NCI-H345 treated with DMSO at 0.1 percent for 48 hours (cell line): Measurements from ENCODE around the gene KRTAP5-9.
"Not testable (repeated sequence)": the region's sequence is repeated elsewhere in the genome, so short reads cannot be mapped to it uniquely, and the experiment has no call there.

ENCODE experiments used
- DNase-seq: peaks from one replicate; lab custom pipeline; 2025; ENCODE audit not compliant: unreplicated experiment; lab: John Stamatoyannopoulos, UW

The KRTAP5-9 gene

DNA sequence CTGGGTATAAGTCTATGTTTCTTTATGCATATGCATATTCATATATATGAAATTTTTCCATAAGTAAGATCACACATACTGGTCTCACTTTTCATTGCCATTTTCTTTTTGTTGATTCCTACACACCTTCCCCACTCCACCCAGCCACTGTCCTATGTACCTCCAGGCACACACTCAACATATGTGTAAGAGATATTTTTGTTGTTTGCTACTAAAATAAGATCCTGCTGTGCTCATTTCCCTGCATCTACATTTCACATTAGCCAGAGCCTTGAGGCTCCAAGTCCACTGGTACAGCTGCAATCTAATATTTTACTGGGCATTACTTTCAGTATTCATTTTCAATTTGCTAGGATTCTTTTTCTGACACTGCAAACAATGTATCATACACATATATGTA, 9.0 kb downstream of the KRTAP5-9 start:
- no peak for DNase-seq

DNA sequence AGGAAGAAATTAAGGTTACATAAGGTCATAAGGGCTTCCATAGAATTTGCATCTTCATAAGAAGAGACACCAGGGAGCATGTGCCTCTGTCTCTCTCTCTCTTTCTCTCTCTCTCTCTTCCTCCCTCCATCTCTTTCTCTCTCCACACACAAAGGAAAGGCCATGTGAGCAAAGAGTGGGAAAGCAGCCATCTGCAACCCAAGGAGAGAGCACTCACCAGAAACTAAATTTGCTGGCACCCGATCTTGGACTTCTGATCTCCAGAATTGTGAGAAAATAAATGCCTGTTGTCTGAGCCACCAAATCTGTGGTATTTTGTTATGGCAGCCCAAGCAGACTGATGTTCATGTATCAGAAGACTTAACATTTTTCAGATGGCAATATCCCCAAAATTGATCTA, 10.8 kb downstream of the KRTAP5-9 start:
- no peak for DNase-seq

DNA sequence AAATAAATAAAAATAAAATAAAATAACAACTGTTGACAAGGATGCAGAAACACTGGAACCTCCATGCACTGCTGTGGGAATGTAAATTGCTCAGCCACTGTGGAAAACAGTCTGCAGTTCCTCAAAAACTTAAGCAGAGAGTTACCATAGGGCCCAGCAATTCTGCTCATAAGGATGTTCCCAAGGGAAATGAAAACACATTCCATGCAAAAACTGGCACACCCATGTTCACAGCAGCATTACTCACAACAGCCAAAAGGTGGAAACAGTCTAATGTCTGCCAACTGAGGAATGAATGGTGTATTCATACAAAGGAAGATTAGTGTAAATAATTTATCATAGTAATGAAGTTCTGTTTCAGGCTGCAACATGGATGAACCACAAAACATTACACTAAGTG, 13.9 kb downstream of the KRTAP5-9 start:
- DNase-seq: no peak

DNA sequence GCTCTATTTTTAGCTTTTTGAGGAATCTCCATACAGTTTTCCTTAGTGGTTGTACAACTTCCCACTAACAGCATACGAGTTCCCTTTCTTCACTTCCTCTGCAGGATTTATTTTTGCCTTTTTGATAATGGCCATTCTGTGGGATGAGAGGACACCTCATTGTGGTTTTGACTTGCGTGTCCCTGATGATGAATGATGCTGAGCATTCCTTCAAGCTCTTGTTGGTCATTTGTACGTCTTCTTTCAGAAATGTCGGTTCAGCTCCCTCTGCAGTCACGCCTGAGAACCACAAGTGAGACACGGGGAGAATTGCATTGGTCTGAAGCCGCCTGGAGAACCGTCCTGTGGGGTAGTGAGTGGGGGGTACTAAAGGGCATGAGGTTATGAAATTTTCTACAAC, 15.2 kb downstream of the KRTAP5-9 start:
- no peak for DNase-seq

DNA sequence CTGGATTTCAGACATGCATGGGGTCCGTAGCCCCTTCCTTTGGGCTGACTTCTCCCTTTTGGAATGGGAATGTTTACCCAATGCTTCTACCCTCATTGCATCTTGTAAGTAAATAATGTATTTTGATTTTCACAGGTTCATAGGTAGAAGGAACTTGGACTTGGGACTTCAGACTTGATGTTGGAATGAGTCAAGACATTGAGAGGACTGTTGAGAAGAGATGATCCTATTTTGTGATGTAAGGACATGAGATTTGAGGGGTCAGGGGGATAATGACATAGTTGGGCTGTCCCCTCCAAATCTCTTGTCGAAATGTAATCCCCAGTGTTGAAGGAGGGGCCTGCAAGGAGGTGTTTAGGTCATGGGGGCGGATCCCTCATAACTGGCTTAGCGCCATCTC, 16.2 kb downstream of the KRTAP5-9 start:
- DNase-seq: no peak

DNA sequence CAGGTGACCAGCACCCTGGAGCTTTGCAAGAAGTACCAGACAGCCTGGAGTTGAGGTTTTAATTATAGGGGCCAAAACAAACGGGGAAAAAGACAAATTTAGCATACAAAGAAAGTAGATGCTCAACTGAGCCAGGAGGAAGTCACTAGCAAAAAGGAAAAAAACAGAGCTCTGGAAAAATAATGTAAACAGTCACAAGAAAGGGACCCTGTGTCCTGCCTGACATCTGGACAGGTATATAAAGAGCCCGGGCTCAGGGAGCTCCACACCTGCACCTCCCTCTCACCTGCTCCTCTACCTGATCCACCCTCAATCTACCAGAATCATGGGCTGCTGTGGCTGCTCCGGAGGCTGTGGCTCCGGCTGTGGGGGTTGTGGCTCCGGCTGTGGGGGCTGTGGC, 17.0 kb downstream of the KRTAP5-9 start, which contains the start of gene KRTAP5-10:
Gene KRTAP5-10, plus strand, starts transcription at position 301 of the 400 bp plus-strand sequence. Its CDS starts 25 bp downstream, at position 326.
- DNase-seq: no peak

DNA sequence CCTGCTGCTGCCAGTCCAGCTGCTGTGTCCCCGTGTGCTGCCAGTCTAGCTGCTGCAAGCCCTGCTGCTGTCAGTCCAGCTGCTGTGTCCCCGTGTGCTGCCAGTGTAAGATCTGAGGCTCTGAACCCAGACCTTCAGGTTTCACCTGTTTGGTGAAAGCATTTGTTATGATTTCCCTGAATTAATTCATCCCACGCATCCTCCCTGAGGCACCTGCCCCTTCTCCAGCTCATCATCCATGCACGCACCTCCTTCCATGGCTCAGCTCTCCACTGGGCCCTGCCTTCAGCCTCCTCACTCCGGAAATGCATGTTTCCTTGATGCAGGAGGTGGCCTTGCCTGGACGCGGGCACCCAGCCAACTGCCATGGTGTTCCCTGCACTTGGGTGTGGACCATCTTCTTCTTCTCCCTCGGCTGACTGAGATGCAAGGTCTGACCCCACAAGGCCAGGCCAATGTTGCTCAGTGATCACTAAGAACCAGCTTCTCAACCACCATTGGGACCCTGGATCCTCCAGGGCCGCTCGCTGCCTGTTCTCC, 17.9 kb downstream of the KRTAP5-9 start:
- no peak for DNase-seq

DNA sequence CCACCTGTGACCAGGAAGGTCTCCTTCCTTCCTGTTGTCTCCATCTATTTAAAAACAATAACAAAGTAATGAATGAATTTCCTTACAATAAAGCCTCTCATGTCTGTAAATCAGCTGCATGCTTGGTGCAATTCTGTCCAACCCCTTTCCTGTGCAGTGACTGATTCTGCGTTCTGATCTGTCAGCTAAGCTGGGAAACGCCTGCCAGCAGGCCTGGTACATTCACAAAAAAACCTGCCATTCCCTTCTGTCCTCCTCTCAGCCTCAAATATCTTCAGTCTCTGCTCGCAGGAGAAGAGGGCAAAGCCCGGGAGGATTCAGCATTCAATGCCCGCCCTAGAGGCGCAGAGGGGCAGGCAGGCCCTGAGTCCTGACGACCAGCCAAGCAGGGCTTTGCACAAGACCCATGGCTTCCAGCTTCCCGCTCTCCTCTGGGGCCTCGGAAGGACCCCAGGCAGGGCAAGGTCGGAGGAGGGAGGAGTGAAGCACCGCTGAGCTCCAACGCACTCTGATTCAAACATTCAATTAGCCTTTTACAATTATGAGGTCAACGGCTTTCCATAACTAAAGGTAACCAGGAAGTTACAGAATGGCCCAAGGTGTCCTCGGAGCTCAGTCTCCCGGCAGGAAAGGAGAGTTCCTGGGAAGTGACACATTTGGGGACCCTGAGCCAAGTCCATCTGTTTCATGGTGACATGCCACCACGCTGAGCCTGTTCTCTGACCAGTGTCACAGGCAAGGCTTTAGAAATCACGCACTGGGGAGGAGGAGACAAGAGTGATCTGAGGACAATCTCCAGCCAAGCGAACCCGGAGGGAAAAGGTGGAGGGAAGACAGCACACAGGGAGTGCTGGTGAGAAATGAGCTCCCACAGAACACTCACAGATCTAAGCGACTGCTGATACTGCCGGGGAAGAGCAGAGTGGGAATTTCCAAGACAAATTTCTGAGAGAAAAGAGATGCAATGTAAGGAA, 18.7 kb downstream of the KRTAP5-9 start:
- DNase-seq: not testable (repeated sequence)

DNA sequence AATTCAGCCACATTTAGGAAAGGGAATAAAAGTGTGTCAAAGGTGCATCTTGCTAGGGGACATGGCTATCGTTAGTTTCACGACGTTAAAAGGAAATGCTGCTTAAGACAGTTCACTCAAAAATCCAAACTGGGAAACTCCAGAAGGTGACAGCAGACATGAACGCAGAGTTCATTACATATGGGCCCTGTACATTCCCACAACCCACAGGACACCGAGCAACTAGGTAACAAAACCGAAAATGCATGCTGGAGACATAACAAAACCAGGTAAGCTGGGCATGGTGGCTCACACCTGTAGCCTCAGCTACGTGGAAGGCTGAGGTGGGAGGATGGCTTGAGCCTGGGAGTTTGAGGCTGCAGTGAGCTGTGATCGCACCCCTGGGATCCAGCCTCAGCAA, 19.4 kb downstream of the KRTAP5-9 start:
- DNase-seq: not testable (repeated sequence)

DNA sequence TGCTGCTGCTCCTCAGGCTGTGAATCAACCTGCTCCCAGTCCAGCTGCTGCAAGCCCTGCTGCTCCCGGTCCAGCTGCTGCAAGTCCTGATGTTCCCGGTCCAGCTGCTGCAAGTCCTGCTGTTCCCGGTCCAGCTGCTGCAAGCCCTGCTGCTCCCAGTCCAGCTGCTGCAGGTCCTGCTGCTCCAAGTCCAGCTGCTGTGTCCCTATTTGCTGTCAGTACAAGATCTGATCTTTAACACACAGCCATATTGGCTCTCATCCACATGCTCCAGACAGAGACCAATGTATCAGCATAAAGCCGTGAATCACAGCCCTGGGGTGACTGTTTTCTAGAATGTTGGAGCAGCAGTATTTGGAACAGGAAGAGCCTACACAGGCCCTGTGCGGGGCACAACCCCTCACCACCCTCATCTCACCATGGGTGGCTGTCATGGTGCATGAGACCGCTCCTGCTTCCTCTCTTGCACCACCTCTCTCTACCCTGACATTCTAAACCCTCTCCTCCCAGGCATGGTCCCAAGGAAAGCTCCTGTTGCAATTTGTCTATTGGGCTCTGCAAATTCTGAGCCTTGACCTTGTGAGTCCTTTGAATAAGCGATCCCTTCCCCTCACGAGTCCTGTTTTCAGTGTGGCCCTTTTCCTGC, 20.6 kb downstream of the KRTAP5-9 start:
- DNase-seq: no peak

DNA sequence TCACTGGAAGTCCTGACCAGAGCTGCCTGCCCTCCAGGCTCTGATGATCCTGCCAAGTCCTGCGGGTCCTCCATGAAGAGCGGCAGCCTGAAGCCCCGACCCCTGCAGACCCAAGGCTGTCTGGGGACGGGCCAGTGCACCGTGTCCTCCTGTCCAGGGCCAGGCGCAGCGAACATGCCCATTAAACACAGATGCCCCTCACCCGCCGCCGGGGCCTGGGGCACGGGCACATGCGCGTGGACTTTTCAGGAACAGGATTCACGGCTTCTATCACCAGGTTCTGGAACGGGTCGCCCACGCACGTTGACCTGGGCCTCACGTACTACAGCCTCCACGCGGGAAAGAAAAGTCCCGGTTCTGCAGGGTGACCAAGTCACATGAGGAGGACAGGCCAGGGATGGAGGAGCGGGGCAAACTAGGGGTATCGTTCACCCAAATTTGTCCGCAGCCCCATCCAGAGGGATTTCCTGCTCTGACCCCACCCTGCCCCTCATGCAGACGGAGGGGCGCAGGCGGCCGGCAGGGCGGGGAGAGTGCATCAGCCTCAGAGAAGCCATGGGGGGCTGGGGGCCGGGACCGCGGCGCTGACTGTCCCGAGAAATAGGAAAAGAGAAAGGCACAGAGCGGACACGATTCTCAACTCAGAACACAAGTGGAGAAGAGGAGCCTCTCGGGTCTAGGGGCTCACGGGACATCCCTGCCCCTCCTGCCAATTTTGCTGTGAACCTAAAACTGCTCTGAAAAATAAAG, 23.1 kb downstream of the KRTAP5-9 start:
- not testable (repeated sequence) for DNase-seq

DNA sequence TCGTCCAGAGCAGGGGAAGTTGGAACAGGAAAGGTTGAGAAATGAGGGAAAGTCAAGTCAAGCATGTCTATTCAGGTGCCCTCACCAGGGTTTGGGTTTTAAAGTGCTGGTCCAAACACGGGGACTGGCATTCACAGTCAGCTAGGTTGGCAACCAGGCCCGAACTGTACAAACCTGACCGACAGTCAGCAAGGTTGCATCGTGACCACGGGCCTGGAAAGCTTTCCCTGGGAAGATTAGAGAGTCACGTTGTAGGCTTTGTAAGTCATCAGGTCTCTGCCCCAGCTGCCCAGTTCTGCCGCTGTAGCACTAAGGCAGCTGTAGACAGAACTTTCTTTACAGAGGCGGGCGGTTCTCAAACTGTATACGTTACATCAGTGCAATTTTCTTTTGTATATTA, 24.6 kb downstream of the KRTAP5-9 start:
- no peak for DNase-seq

DNA sequence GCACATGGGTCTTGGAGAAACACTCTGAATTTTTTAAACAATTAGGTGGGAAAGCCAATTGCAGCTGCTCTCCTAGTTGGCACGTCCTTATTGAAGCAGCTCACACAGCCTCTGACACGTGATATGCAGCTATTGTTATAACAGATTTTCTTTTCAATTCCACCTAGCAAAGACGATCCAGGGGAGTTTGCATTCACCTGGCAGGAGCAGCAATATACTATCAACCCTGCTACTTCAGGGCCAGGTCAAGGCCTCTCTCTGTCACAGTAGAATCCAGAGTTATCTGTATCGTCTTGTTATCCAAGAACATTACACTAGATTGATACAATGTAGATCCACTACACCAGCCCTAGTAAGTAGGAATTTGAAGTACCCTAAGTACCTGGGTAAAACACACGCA, 26.2 kb downstream of the KRTAP5-9 start:
- peak; percentile 10 for DNase-seq

DNA sequence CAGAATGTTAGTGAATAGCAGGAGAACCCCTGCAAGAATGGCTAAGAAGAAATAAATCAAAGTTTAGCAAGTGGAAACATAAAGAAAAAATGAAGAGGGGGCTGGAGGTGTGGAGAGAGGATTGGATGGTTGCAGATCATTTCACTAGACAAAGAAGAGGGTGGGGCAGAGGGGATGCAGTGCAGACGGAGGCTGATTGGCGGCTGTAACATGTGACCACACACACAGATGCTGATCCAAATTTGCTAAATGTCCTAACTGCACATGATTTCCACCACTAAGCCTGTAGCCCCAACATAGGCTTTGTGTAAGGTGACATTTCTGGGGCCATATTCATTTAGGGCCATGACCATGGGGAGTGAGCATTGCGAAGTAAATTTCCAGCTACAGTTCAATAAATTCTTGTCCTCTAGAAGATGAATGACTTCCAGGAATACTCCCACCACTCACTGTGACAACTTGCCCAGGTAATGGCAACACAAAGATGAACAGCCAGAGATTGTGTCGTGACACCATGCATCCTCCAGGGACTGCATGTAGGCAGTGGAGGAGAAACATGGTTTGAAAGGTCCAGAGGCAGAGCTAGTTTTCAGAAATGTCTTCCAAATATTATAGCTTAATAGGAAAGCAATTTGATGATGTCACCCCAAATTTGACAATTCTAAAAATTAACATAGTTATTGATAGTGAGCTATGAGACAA, 27.7 kb downstream of the KRTAP5-9 start:
- no peak for DNase-seq

DNA sequence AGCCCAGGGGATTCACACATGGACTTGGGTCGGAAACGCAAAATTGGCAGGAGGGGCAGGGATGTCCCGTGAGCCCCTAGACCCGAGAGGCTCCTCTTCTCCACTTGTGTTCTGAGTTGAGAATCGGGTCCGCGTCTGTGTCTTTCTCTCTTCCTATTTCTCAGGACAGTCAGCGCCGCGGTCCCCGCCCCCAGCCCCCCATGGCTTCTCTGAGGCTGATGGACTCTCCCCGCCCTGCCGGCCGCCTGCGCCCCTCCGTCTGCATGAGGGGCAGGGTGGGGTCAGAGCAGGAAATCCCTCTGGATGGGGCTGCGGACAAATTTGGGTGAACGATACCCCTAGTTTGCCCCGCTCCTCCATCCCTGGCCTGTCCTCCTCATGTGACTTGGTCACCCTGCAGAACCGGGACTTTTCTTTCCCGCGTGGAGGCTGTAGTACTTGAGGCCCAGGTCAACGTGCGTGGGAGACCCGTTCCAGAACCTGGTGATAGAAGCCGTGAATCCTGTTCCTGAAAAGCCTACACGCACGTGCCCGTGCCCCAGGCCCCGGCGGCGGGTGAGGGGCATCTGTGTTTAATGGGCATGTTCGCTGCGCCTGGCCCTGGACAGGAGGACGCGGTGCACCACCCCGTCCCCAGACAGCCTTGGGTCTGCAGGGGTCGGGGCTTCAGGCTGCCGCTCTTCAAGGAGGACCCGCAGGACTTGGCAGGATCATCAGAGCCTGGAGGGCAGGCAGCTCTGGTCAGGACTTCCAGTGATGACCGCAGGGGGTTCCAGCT, 28.7 kb downstream of the KRTAP5-9 start:
- DNase-seq: not testable (repeated sequence)

DNA sequence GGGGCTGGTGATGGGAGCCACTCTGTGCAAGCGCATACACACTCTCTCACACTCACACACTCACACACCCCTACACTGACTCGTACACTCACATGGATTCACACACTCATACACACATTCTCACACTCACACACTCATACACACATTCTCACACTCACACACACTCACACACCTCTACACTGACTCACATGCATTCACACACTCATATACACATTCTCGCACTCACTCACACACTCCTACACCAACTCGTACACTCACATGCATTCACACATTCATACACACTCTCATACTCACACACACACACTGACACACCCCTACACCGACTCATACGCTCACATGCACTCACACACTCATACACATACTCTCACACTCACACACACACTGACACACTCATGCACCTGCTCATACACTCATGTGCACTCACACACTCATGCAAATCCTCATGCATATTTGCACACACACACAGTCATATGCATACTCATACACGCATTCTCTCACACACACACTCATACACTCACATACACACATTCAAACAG, 29.3 kb downstream of the KRTAP5-9 start:
- no peak for DNase-seq

DNA sequence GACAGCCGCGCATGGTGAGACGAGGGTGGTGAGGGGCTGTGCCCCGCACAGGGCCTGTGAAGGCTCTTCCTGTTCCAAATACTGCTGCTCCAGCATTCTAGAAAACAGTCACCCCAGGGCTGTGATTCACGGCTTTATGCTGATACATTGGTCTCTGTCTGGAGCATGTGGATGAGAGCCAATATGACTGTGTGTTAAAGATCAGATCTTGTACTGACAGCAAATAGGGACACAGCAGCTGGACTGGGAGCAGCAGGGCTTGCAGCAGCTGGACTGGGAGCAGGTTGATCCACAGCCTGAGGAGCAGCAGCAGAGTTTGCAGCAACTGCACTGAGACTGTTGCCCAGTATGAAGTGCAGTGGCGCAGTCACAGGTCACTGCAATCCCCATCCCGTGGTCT, 31.3 kb downstream of the KRTAP5-9 start:
- DNase-seq: not testable (repeated sequence)

DNA sequence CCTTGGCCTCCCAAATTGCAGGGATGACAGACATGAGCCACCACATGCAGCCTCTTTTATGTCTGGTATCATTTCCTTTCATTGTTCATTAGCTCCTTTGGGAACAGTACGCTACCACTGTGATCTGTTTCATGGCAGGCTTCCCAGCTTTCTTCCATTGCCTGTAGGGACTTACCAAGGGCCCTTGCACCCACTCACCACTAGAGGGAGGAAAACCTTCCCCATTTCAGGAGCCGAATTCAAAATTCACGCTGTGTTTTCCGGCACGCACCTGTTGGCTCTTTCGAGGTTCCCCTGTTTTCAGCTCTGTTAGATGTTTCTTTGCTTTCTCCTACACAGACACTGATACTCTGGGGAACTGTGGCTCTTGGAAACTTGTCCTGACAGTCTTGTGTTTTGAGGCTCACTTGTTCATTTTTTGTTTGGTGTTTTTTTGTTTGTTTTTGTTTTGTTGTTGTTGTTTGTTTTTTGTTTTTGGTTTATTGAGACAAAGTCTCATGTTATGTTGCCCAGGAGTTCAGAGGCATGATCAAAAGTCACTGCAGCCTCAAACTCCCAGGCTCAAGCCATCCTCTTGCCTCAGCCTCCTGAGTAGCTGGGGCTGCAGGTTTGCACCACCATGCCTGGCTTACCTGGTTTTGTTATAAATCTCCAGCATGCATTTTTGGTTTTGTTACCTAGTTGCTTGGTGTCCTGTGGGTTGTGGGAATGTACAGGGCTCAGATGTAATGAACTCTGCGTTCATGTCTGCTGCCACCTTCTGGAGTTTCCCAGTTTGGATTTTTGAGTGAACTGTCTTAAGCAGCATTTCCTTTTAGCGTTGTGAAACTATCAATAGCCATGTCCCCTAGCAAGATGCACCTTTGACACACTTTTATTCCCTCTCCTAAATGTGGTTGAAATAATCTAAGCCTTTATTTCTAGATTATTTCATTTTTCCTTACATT, 32.1 kb downstream of the KRTAP5-9 start:
- peak; percentile 82 for DNase-seq
